ENCODE results near the gene AATK. TPM values are rescaled to one million over a fixed set of nuclear protein-coding genes. Genes with fewer than 3 reads are reported as not detected.

AATK gene
- total and polyA plus RNA-seq, 9 of the 15 experiments (the other 6 are each of a cell fraction or from before 2014, with no cell fraction given), result 0.11 to 0.55 (median 0.38) TPM; not detected in 5

GRCh38 chr17:81067391-81067811 lies 98.6 kb downstream of the AATK start:
- Histone ChIP-seq H3K4me1 (replicated peaks in 1 of 2; ENCODE audit: control insufficient read depth in 2 of 2, insufficient read depth in 2 of 2, low read length in 2 of 2) (peaks cover 0 to 72% of the 10 kb centered on the region in 2 experiments; a peak in 3 of 5 replicates), H3K9me3 (replicated peaks; ENCODE audit: control insufficient read depth, insufficient read depth, low read depth, low read length) (no peaks in the 10 kb centered on the region), H3K27ac (ENCODE audit: extremely low read depth, low read depth, low read length) (no peak overlapping the region), H3K27me3 (ENCODE audit: control insufficient read depth in 2 of 2, insufficient read depth in 2 of 2, low read length in 2 of 2) (no peaks in the 10 kb centered on the region), H3K36me3 (ENCODE audit: control insufficient read depth, insufficient read depth, low read length) (peaks cover 13% of the 10 kb centered on the region; the same call in 2 of the 3 replicates), H3K79me2 (ENCODE audit: control insufficient read depth, insufficient read depth, low read length) (no peaks in the 10 kb centered on the region; the same call in 2 of the 3 replicates), H4K20me1 (replicated peaks; ENCODE audit: control insufficient read depth, insufficient read depth, low read length) (no peaks in the 10 kb centered on the region; the same call in 1 of the 2 replicates), H3K9ac (ENCODE audit: insufficient read depth in 1 of 2, low read depth in 2 of 2, low read length in 2 of 2) (peak overlapping the region in 1 of 2 experiments; percentile 20; a peak in 2 of 4 replicates), H3K4me3 (no peak overlapping the region), H3K4me2 (ENCODE audit: insufficient read depth, low read length) (no peak overlapping the region), H3K9me1 (ENCODE audit: control insufficient read depth, insufficient read depth, low read length) (no peaks in the 10 kb centered on the region), H2AFZ (ENCODE audit: low read depth, low read length) (no peak overlapping the region)
- no peak for ATAC-seq
- 92% methylated on average over 12 of the region's 20 CpGs for WGBS (ENCODE audit: insufficient coverage, low coverage, missing lambda C conversion rate)
- POLR2A ChIA-PET, result interaction anchor here (0.6 kb wide), 1 partner anchor 35 kb away, joined by 3 read pairs; no protein-coding TSS in a partner anchor
- in situ Hi-C loops (cut with MboI) (no loop called here), intact Hi-C loops (cut with micrococcal nuclease) (no loop called here)
- DNase-seq (ENCODE audit: extremely low read depth in 1 of 4, low spot score in 3 of 4), result no peak
- TF ChIP-seq ESRRB (CRISPR knock-in tag; IDR thresholded peaks at IDR 0.05; ENCODE audit: borderline replicate concordance), result no peak
- no peak for TF ChIP-seq ZBED1 (IDR thresholded peaks at IDR 0.05)
- TF ChIP-seq FOXP1 (CRISPR knock-in tag; IDR thresholded peaks at IDR 0.05), result no peak
- TF ChIP-seq RCOR1 (IDR thresholded peaks at IDR 0.05; ENCODE audit: borderline replicate concordance in 1 of 2, low read depth in 2 of 2, low read length in 2 of 2), result no peak
- TF ChIP-seq, protein P1, sequence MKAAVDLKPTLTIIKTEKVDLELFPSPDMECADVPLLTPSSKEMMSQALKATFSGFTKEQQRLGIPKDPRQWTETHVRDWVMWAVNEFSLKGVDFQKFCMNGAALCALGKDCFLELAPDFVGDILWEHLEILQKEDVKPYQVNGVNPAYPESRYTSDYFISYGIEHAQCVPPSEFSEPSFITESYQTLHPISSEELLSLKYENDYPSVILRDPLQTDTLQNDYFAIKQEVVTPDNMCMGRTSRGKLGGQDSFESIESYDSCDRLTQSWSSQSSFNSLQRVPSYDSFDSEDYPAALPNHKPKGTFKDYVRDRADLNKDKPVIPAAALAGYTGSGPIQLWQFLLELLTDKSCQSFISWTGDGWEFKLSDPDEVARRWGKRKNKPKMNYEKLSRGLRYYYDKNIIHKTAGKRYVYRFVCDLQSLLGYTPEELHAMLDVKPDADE (conservative IDR thresholded peaks at IDR 0.05; ENCODE audit: control insufficient read depth, low read depth, low read length), result no peak
- no peak for TF ChIP-seq GTF2F1 (IDR thresholded peaks at IDR 0.05; ENCODE audit: low read depth, low read length)
- no peak for TF ChIP-seq PML (IDR thresholded peaks at IDR 0.05; ENCODE audit: low read length)
- TF ChIP-seq, protein P2, sequence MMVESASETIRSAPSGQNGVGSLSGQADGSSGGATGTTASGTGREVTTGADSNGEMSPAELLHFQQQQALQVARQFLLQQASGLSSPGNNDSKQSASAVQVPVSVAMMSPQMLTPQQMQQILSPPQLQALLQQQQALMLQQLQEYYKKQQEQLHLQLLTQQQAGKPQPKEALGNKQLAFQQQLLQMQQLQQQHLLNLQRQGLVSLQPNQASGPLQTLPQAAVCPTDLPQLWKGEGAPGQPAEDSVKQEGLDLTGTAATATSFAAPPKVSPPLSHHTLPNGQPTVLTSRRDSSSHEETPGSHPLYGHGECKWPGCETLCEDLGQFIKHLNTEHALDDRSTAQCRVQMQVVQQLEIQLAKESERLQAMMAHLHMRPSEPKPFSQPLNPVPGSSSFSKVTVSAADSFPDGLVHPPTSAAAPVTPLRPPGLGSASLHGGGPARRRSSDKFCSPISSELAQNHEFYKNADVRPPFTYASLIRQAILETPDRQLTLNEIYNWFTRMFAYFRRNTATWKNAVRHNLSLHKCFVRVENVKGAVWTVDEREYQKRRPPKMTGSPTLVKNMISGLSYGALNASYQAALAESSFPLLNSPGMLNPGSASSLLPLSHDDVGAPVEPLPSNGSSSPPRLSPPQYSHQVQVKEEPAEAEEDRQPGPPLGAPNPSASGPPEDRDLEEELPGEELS (CRISPR knock-in tag; IDR thresholded peaks at IDR 0.05; ENCODE audit: borderline replicate concordance), result no peak
- TF ChIP-seq ZFP36 (IDR thresholded peaks at IDR 0.05; ENCODE audit: low read depth, low read length, partially characterized antibody), result no peak
- no peak for TF ChIP-seq MTA1 (IDR thresholded peaks at IDR 0.05; ENCODE audit: borderline replicate concordance)
- no peak for TF ChIP-seq ZBTB1 (CRISPR knock-in tag; IDR thresholded peaks at IDR 0.05; ENCODE audit: borderline replicate concordance, low read depth)
- TF ChIP-seq RFX1 (IDR thresholded peaks at IDR 0.05), result no peak
- TF ChIP-seq SIX5 (IDR thresholded peaks at IDR 0.05; ENCODE audit: borderline replicate concordance in 1 of 2, insufficient read depth in 1 of 2, low read depth in 1 of 2, low read length in 2 of 2), result no peak
- no peak for TF ChIP-seq ETS2 (tag; IDR thresholded peaks at IDR 0.05; ENCODE audit: borderline replicate concordance, poor library complexity, severe bottlenecking)
- CTCF ChIA-PET (ENCODE audit: low intra/inter-chr PET ratio), result no interaction called here
- no peak for FAIRE-seq
- no TSS peak for BruUV-seq (replicated peaks)
